Neural cell (in vitro differentiated cells): Measurements from ENCODE around the gene FBRSL1. TPM values are rescaled to one million over a fixed set of nuclear protein-coding genes. Genes with fewer than 3 reads are reported as not detected.

ENCODE experiments used
- H2AFZ ChIP-seq: fragments of 200-600, 300-800 bp; sonication (generic), shearing (Covaris generic); 2 replicates; pipeline ENCODE4 v1.6.0; 2014; ENCODE audit warnings: low read depth, mild to moderate bottlenecking, antibody characterized with exemption, low read length, moderate library complexity
- H3F3A ChIP-seq: fragments of 200-600 bp; shearing (Covaris generic); 2 replicates; pipeline ENCODE4 v1.6.1; 2016; ENCODE audit warnings: mild to moderate bottlenecking, moderate library complexity, mixed read lengths, antibody characterized with exemption, low read length; ENCODE audit not compliant: insufficient read depth, poor library complexity, severe bottlenecking
- H3K27ac ChIP-seq: fragments of 200-600, 300-800 bp; sonication (generic), shearing (Covaris generic); 2 replicates; pipeline ENCODE4 v1.5.1; 2014; ENCODE audit warnings: mild to moderate bottlenecking, low read length, moderate library complexity
- H3K27me3 ChIP-seq: fragments of 300-800, 200-600 bp; sonication (generic), shearing (Covaris generic); 2 replicates; pipeline ENCODE4 v1.6.0; 2014; ENCODE audit warnings: mild to moderate bottlenecking, low read depth, low read length, moderate library complexity; ENCODE audit not compliant: insufficient read depth
- H3K36me3 ChIP-seq: fragments of 300-800, 200-600 bp; sonication (generic), shearing (Covaris generic); 2 replicates; pipeline ENCODE4 v1.5.1; 2014; ENCODE audit warnings: mild to moderate bottlenecking, antibody characterized with exemption, low read length, moderate library complexity; ENCODE audit not compliant: insufficient read depth
- H3K4me2 ChIP-seq: fragments of 300-800, 200-600 bp; sonication (generic), shearing (Covaris generic); 2 replicates; pipeline ENCODE4 v1.6.0; 2014; ENCODE audit warnings: mild to moderate bottlenecking, low read length
- H3K4me3 ChIP-seq: fragments of 300-800, 200-600 bp; sonication (generic), shearing (Covaris generic); 2 replicates; pipeline ENCODE4 v1.5.1; 2014; ENCODE audit warnings: mild to moderate bottlenecking, low read length, moderate library complexity
- H3K79me2 ChIP-seq: fragments of 200-600 bp; shearing (Covaris generic); replicated peaks from 2 replicates; pipeline ENCODE4 v1.6.0; 2014; ENCODE audit warnings: mild to moderate bottlenecking, low read length, moderate library complexity; ENCODE audit not compliant: insufficient read depth
- H3K9ac ChIP-seq: fragments of 300-800, 200-600 bp; sonication (generic), shearing (Covaris generic); 2 replicates; pipeline ENCODE4 v1.6.1; 2016; ENCODE audit warnings: mild to moderate bottlenecking, low read length, mixed read lengths
- H3K9me2 ChIP-seq: fragments of 200-600 bp; shearing (Covaris generic); 2 replicates; pipeline ENCODE4 v1.6.1; 2016; ENCODE audit warnings: mild to moderate bottlenecking, low read length, mixed read lengths; ENCODE audit not compliant: insufficient read depth
- H3K9me3 ChIP-seq: fragments of 200-600, 300-800 bp; sonication (generic), shearing (Covaris generic); 2 replicates; pipeline ENCODE4 v1.6.1; 2016; ENCODE audit warnings: mild to moderate bottlenecking, mixed run types, low read length, moderate library complexity, mixed read lengths
- H4K20me1 ChIP-seq: fragments of 200-600 bp; shearing (Covaris generic); 2 replicates; pipeline ENCODE4 v1.6.1; 2016; ENCODE audit warnings: mild to moderate bottlenecking, mixed run types; ENCODE audit not compliant: insufficient read depth
- CTCF ChIP-seq: fragments of 450-650 bp; IDR thresholded peaks from 2 replicates; pipeline ENCODE4 v1.5.1; 2014; ENCODE audit warnings: antibody characterized with exemption, mild to moderate bottlenecking, moderate library complexity; ENCODE audit not compliant: poor library complexity, severe bottlenecking
- EP300 ChIP-seq: fragments of 450-650 bp; conservative IDR thresholded peaks from 2 replicates; pipeline ENCODE4 v1.6.1; 2014; ENCODE audit warnings: antibody characterized with exemption, mild to moderate bottlenecking, moderate library complexity; ENCODE audit not compliant: poor library complexity, severe bottlenecking
- EZH2 ChIP-seq: fragments of 200-600, 300-800 bp; shearing (Covaris generic), sonication (generic); IDR thresholded peaks from 2 replicates; pipeline ENCODE4 v1.6.1; 2014; ENCODE audit warnings: antibody characterized with exemption, low read length, borderline replicate concordance, mild to moderate bottlenecking; ENCODE audit not compliant: insufficient read depth, poor library complexity, severe bottlenecking
- MXI1 ChIP-seq: fragments of 450-650 bp; conservative IDR thresholded peaks from 2 replicates; pipeline ENCODE4 v1.6.1; 2014; ENCODE audit warnings: antibody characterized with exemption, mild to moderate bottlenecking; ENCODE audit not compliant: poor library complexity, severe bottlenecking
- POLR2AphosphoS5 ChIP-seq: IDR thresholded peaks from 2 replicates; pipeline ENCODE4 v1.6.1; 2012
- RAD21 ChIP-seq: fragments of 450-650 bp; conservative IDR thresholded peaks from 2 replicates; pipeline ENCODE4 v1.6.1; 2014; ENCODE audit warnings: antibody characterized with exemption, mild to moderate bottlenecking, moderate library complexity
- REST ChIP-seq: IDR thresholded peaks from 2 replicates; pipeline ENCODE4 v1.6.1; 2012; ENCODE audit warnings: borderline replicate concordance
- SMC3 ChIP-seq: fragments of 450-650 bp; conservative IDR thresholded peaks from 2 replicates; pipeline ENCODE4 v1.6.1; 2014; ENCODE audit warnings: antibody characterized with exemption, mild to moderate bottlenecking, moderate library complexity; ENCODE audit not compliant: poor library complexity
- TAF1 ChIP-seq: IDR thresholded peaks from 2 replicates; pipeline ENCODE4 v1.6.1; 2012; ENCODE audit warnings: low read depth
- polyA plus RNA-seq: library from polyadenylated mRNA; depleted of rRNA; stranded (reverse); fragments of >200 nt; gene quantifications from 2 replicates; pipeline ENCODE4 v1.2.3, GENCODE V29; 2014

Gene FBRSL1
- polyA plus RNA-seq, 1 donor from 2014 or later: 11.9 TPM

- TF ChIP-seq EP300 (no peak), RAD21 (no peak)
Observed at GRCh38 chr12:132466241-132467201, 23.4 kb upstream of the FBRSL1 start (continued).

- H3K27me3 ChIP-seq: no peaks in the 10 kb centered on the region
- H2AFZ ChIP-seq: no peak overlapping the region
Observed at GRCh38 chr12:132467511-132467910, 22.4 kb upstream of the FBRSL1 start.

More at GRCh38 chr12:132467511-132467910, 22.4 kb upstream of the FBRSL1 start:
- Histone ChIP-seq H4K20me1 (no peaks in the 10 kb centered on the region), H3K4me3 (no peak overlapping the region), H3K27ac (no peak overlapping the region), H3F3A (no peaks in the 10 kb centered on the region), H3K79me2 (no peaks in the 10 kb centered on the region), H3K9ac (no peak overlapping the region), H3K4me2 (no peak overlapping the region), H3K36me3 (no peaks in the 10 kb centered on the region), H3K9me3 (no peaks in the 10 kb centered on the region), H3K9me2 (no peaks in the 10 kb centered on the region)
- no peak for TF ChIP-seq CTCF
- TF ChIP-seq SMC3: no peak
- no peak for TF ChIP-seq EZH2
- no peak for TF ChIP-seq POLR2AphosphoS5
- TF ChIP-seq MXI1: no peak
- TF ChIP-seq TAF1: no peak
- TF ChIP-seq REST: no peak
- TF ChIP-seq EP300: no peak
- no peak for TF ChIP-seq RAD21
